Activated naive CD4-positive, alpha-beta T cell treated with anti-CD3 and anti-CD28 coated beads, Interleukin-2, amount 50 U/mL, for 72 hours (primary cell): ENCODE measurements around the gene SRRM5. TPM values are rescaled to one million over a fixed set of nuclear protein-coding genes. Genes with fewer than 3 reads are reported as not detected.
"Not testable (repeated sequence)": the region's sequence is repeated elsewhere in the genome, so short reads cannot be mapped to it uniquely, and the experiment has no call there.

Experiments
- ATAC-seq, 2 donors: fragments of 150-1000 bp; cut with Tn5 transposase; 2 replicates each; pipeline ENCODE4 v1.10.0; 2021; ENCODE audit warnings: mild to moderate bottlenecking in 2 of 2, moderate library complexity in 2 of 2
- DNase-seq, 2 donors: peaks; one replicate each; pipeline ENCODE4 v3.0.0; 2021 to 2022; ENCODE audit warnings: low spot score in 2 of 2
- H3K27ac Mint-ChIP-seq, 2 donors: one replicate each; pipeline ENCODE4 v1.8.0; 2022; ENCODE audit warnings: mild to moderate bottlenecking in 2 of 2, mixed read lengths in 2 of 2
- H3K36me3 Mint-ChIP-seq, 2 donors: one replicate each; pipeline ENCODE4 v1.8.0; 2022; ENCODE audit warnings: mixed read lengths in 2 of 2
- H3K9me3 Mint-ChIP-seq, 2 donors: one replicate each; pipeline ENCODE4 v1.8.0; 2022; ENCODE audit warnings: mixed read lengths in 2 of 2
- total RNA-seq, 2 donors: library from RNA; stranded (reverse); gene quantifications; one replicate each; pipeline ENCODE4 v1.2.3, GENCODE V29; 2022

Gene SRRM5
- total RNA-seq, 2 donors from 2014 or later = 0.68 to 0.80 TPM

DNA sequence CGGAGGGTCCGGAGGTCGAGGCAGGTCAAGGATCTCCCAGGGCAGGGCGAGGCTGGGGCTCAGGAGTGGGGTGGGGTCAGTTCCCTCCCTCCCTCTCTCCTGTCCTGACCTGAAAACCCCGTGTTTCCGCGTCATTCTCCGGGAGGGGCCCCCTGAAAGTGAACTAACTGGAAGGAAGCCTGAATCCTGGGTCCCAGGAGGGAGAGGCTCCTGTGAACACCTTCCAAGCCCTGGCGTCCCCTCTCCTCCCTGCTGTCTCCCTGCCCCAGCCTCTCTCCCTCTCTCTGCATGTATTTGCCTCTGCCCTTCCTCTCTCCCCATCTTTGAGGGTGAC lies 28.5 kb downstream of the SRRM5 start:
- Mint-ChIP-seq H3K27ac (peak overlapping the region in 1 of 2 donors; percentile 36), H3K36me3 (no peaks in the 10 kb centered on the region), H3K9me3 (no peaks in the 10 kb centered on the region)
- ATAC-seq = no peak
- no peak for DNase-seq

DNA sequence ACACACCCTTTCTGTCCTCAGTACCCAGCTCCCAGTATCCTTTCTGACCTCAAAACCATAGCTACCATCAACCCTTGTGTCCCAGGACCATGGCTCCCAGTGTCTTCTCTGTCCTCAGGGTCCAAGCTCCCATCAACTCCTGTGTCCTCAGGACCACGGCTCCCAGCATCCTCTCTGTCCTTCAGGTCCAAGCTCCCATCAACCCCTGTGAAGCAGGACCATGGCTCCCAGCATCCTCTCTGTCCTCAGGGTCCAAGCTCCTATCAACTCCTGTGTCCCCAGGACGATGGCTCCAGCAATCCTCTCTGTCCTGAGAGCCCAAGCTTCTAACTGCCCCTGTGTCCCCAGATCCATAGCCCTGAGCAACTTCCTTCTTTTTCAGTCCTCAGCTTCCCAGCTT lies 29.4 kb downstream of the SRRM5 start:
- Mint-ChIP-seq H3K36me3 (peaks cover 3% of the 10 kb centered on the region in 2 donors), H3K9me3 (peaks cover 0 to 3% of the 10 kb centered on the region in 2 donors), H3K27ac (peak overlapping the region in 1 of 2 donors; percentile 3)
- ATAC-seq (no peak), DNase-seq (no peak)

DNA sequence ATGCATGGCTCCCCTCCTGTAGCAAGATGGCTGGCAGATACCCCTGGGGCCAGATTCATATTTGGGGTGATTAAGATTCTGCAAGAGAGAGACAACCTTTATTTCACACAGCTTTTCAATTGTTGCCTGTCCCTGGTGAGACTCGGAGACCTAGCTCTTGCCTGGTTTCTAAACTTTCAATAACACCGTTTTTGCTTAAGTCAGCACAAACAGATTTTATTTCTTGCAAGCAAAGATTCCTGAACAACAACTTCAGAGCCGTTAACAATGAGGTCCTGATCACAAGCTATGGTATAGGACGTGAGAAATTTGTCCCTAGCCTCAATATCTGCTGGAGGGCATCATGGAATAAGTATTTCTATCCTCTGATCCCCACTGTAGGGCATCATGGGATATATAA lies 30.6 kb downstream of the SRRM5 start:
- ATAC-seq = no peak

GRCh38 chr19:43643326-43643725 lies 31.4 kb downstream of the SRRM5 start:
- peaks cover 6 to 7% of the 10 kb centered on the region in 2 donors for H3K36me3 Mint-ChIP-seq
- H3K27ac Mint-ChIP-seq = no peak overlapping the region
- peaks cover 0 to 4% of the 10 kb centered on the region in 2 donors for H3K9me3 Mint-ChIP-seq
- ATAC-seq (no peak), DNase-seq (no peak)

More for the DNA sequence above, 30.6 kb downstream of the SRRM5 start:
- H3K27ac Mint-ChIP-seq = no peak overlapping the region
- peaks cover 0 to 4% of the 10 kb centered on the region in 2 donors for H3K9me3 Mint-ChIP-seq
- peaks cover 6 to 7% of the 10 kb centered on the region in 2 donors for H3K36me3 Mint-ChIP-seq
- no peak for DNase-seq

GRCh38 chr19:43644181-43644580 lies 32.3 kb downstream of the SRRM5 start:
- ATAC-seq (no peak), DNase-seq (no peak)
- Mint-ChIP-seq H3K36me3 (peaks cover 6 to 7% of the 10 kb centered on the region in 2 donors), H3K27ac (no peak overlapping the region), H3K9me3 (peaks cover 0 to 4% of the 10 kb centered on the region in 2 donors)

- H3K9me3 Mint-ChIP-seq = peaks cover 0 to 4% of the 10 kb centered on the region in 2 donors
- ATAC-seq (no peak), DNase-seq (no peak)
- H3K36me3 Mint-ChIP-seq = peaks cover 6 to 7% of the 10 kb centered on the region in 2 donors
- H3K27ac Mint-ChIP-seq = no peak overlapping the region
Observed at GRCh38 chr19:43648633-43649032, 36.7 kb downstream of the SRRM5 start.

GRCh38 chr19:43649514-43649913 lies 37.6 kb downstream of the SRRM5 start:
- DNase-seq = no peak
- H3K9me3 Mint-ChIP-seq = peaks cover 0 to 4% of the 10 kb centered on the region in 2 donors
- no peak for ATAC-seq
- no peak overlapping the region for H3K27ac Mint-ChIP-seq
- H3K36me3 Mint-ChIP-seq = peaks cover 6 to 7% of the 10 kb centered on the region in 2 donors

DNA sequence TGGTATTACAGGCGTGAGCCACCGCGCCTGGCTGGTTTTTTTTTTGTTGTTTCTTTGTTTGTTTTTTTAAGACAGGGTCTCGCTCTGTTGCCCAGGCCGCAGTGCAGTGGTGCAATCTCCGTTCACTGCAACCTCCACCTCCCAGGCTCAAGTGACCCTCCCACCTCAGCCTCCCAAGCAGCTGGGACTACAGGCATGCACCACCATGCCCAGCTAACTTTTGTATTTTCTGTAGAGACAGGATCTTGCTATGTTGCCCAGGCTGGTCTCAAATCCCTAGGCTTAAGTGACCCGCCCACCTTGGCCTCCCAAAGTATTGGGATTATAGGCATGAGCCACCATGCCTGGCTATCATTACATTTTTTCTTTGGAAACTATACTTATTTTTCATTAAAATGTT lies 38.4 kb downstream of the SRRM5 start:
- H3K9me3 Mint-ChIP-seq, ATAC-seq, H3K36me3 Mint-ChIP-seq, DNase-seq, H3K27ac Mint-ChIP-seq: not testable (repeated sequence)

DNA sequence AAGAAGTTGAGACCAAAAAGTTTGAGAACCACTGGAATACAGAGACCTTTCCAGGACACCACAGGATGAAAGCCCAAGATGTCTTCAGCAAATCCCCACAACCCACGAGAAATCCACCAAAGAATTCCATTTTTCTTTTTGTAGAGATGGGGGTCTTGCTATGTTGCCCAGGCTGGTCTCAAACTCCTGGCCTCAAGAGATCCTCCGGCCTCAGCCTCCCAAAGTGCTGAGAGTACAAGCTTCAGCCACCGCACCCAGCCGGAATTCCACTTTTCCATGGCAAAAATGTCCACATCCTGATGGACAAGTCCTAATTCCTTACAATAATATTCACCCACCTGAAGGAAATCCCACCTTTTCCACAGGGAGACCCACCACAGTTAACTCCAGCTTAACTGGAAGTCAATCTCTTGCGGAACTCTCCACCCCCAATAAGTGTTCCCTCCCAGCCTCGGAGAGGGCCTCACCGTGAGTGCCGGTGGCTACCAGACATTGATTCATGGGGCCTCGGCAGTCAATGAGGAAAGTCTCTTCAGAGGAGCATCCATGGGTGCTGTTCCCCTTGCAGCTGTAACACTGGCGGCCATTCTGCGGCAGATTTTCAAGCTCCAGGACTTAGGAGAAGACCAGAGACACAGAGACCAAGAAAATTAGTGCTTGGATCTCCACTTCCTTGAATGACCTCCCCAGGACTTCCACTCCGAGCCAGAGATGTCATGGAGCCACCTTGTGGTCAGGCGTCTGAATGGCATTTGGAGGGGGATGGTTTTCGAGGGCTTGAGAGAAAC lies 40.1 kb downstream of the SRRM5 start:
- Mint-ChIP-seq H3K27ac (no peak overlapping the region), H3K9me3 (no peaks in the 10 kb centered on the region), H3K36me3 (peaks cover 0 to 8% of the 10 kb centered on the region in 2 donors)
- ATAC-seq = peak; percentile 37 to 48
- DNase-seq = peak in 1 of 2 donors; percentile 40

- Mint-ChIP-seq H3K27ac (no peak overlapping the region), H3K36me3 (peaks cover 0 to 13% of the 10 kb centered on the region in 2 donors), H3K9me3 (peaks cover 0 to 4% of the 10 kb centered on the region in 2 donors)
- DNase-seq (no peak), ATAC-seq (no peak)
Observed at GRCh38 chr19:43652546-43652874, 40.6 kb downstream of the SRRM5 start.

- Mint-ChIP-seq H3K36me3 (peaks cover 6 to 31% of the 10 kb centered on the region in 2 donors), H3K9me3 (peaks cover 9 to 18% of the 10 kb centered on the region in 2 donors), H3K27ac (no peak overlapping the region)
Observed at GRCh38 chr19:43656436-43656835, 44.5 kb downstream of the SRRM5 start.

GRCh38 chr19:43658001-43658400 lies 46.1 kb downstream of the SRRM5 start:
- Mint-ChIP-seq H3K9me3 (peaks cover 9 to 18% of the 10 kb centered on the region in 2 donors), H3K36me3 (peaks cover 6 to 37% of the 10 kb centered on the region in 2 donors), H3K27ac (no peak overlapping the region)
- no peak for ATAC-seq
- no peak for DNase-seq

More at GRCh38 chr19:43656436-43656835, 44.5 kb downstream of the SRRM5 start:
- DNase-seq (no peak), ATAC-seq (no peak)

GRCh38 chr19:43658494-43658893 lies 46.6 kb downstream of the SRRM5 start:
- no peak overlapping the region for H3K27ac Mint-ChIP-seq
- ATAC-seq = no peak
- H3K36me3 Mint-ChIP-seq = peaks cover 6 to 37% of the 10 kb centered on the region in 2 donors
- peaks cover 9 to 18% of the 10 kb centered on the region in 2 donors for H3K9me3 Mint-ChIP-seq
- DNase-seq = no peak

- Mint-ChIP-seq H3K27ac (no peak overlapping the region), H3K36me3 (peaks cover 6 to 49% of the 10 kb centered on the region in 2 donors), H3K9me3 (peaks cover 9 to 21% of the 10 kb centered on the region in 2 donors)
- ATAC-seq = no peak
- no peak for DNase-seq
Observed at GRCh38 chr19:43660301-43660970, 48.5 kb downstream of the SRRM5 start.

DNA sequence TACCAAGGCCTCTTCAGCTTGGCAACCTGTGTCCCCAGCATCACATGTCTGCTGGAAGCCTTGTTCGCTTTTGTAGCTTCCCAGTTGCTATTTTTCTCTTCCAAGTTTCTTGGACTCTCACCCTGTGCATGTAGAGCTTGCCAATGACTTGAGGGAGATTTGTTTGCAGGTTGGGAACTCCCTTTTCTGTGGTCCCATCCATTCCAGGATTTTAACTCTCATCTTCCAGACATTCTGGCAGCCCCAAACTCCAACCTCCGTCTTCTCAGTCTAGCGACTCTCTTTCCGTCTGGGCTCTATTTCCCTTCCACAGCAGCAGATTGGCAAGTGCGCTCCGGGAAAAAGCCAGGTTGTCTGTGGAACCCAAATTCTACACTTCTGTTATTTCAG lies 49.1 kb downstream of the SRRM5 start:
- peaks cover 9 to 21% of the 10 kb centered on the region in 2 donors for H3K9me3 Mint-ChIP-seq
- no peak overlapping the region for H3K27ac Mint-ChIP-seq
- DNase-seq (no peak), ATAC-seq (no peak)
- peaks cover 6 to 44% of the 10 kb centered on the region in 2 donors for H3K36me3 Mint-ChIP-seq

- Mint-ChIP-seq H3K36me3 (peaks cover 6 to 47% of the 10 kb centered on the region in 2 donors), H3K9me3 (peaks cover 9 to 17% of the 10 kb centered on the region in 2 donors), H3K27ac (peak overlapping the region in 1 of 2 donors; percentile 91)
- DNase-seq (no peak), ATAC-seq (no peak)
Observed at GRCh38 chr19:43662487-43662886, 50.6 kb downstream of the SRRM5 start.

GRCh38 chr19:43664018-43664417 lies 52.1 kb downstream of the SRRM5 start:
- Mint-ChIP-seq H3K9me3 (peaks cover 5 to 10% of the 10 kb centered on the region in 2 donors), H3K36me3 (peaks cover 11 to 50% of the 10 kb centered on the region in 2 donors), H3K27ac (peak overlapping the region in 1 of 2 donors; percentile 60)
- DNase-seq = no peak
- ATAC-seq = no peak
